Mammary epithelial cell (primary cell): ENCODE measurements around the gene PCDHGA12.

ENCODE experiments used
- CTCF ChIP-seq, 2 donors: IDR thresholded peaks in 1 of 2; conservative IDR thresholded peaks in 1 of 2; 2 replicates each; pipeline ENCODE4 v1.5.1; 2011 to 2012; ENCODE audit warnings: inconsistent platforms in 2 of 2, low read length in 2 of 2, mild to moderate bottlenecking in 2 of 2, control low read depth in 1 of 2, low read depth in 1 of 2; ENCODE audit not compliant: insufficient read depth in 1 of 2; ENCODE audit errors: extremely low read depth in 1 of 2
- EZH2 ChIP-seq: IDR thresholded peaks from 2 replicates; pipeline ENCODE4 v1.6.1; 2012; ENCODE audit warnings: low read length, inconsistent platforms, borderline replicate concordance

- TF ChIP-seq CTCF (conservative IDR thresholded peaks at IDR 0.05 in 1 of 2, IDR thresholded peaks at IDR 0.05 in 1 of 2; ENCODE audit: extremely low read depth in 1 of 2, insufficient read depth in 1 of 2, low read depth in 1 of 2, low read length in 2 of 2) (no peak), EZH2 (no peak)
These were observed 47.5 kb downstream of the PCDHGA12 start for GRCh38 chr5:141477815-141478214.
